Fibroblast of lung (primary cell): ENCODE data around the gene NLRP1. TPM values are rescaled to one million over a fixed set of nuclear protein-coding genes. Genes with fewer than 3 reads are reported as not detected.

Source experiments
- DNase-seq, 2 donors: peaks; one replicate each; pipeline versions ENCODE4 v3.0.0 to v3.0.0-alpha.2; 2010; ENCODE audit warnings: low read depth in 2 of 2
- H2AFZ ChIP-seq: 2 replicates; pipeline ENCODE4 v1.5.1; 2012; ENCODE audit warnings: low read length, control low read depth, inconsistent platforms
- H3K27ac ChIP-seq: 2 replicates; pipeline ENCODE4 v1.5.1; 2011; ENCODE audit warnings: low read length, control low read depth; ENCODE audit not compliant: insufficient read depth
- H3K27me3 ChIP-seq: 2 replicates; pipeline ENCODE4 v1.5.1; 2011; ENCODE audit warnings: mild to moderate bottlenecking, low read length; ENCODE audit not compliant: control insufficient read depth, insufficient read depth
- H3K36me3 ChIP-seq: 2 replicates; pipeline ENCODE4 v1.5.1; 2011; ENCODE audit warnings: low read length; ENCODE audit not compliant: control insufficient read depth, insufficient read depth
- H3K4me1 ChIP-seq: 2 replicates; pipeline ENCODE4 v1.5.1; 2011; ENCODE audit warnings: low read length; ENCODE audit not compliant: control insufficient read depth, insufficient read depth; ENCODE audit errors: extremely low read depth
- H3K4me2 ChIP-seq: 2 replicates; pipeline ENCODE4 v1.5.1; 2011; ENCODE audit warnings: low read length, control low read depth; ENCODE audit not compliant: insufficient read depth; ENCODE audit errors: extremely low read depth
- H3K4me3 ChIP-seq, 4 experiments: fragments of 200-600 bp in 1 of 4; sonication (generic) in 1 of 4; replicated peaks in 1 of 4; 2 replicates each; pipeline ENCODE4 v1.5.1; 2011 to 2016; ENCODE audit warnings: low read length in 4 of 4, low read depth in 3 of 4, mild to moderate bottlenecking in 3 of 4, control low read depth in 2 of 4, inconsistent platforms in 1 of 4, mixed read lengths in 1 of 4; ENCODE audit not compliant: insufficient read depth in 1 of 4; ENCODE audit errors: control extremely low read depth in 1 of 4
- H3K79me2 ChIP-seq: 2 replicates; pipeline ENCODE4 v1.5.1; 2012; ENCODE audit warnings: mild to moderate bottlenecking, low read length, inconsistent platforms; ENCODE audit not compliant: control insufficient read depth, insufficient read depth
- H3K9ac ChIP-seq: 2 replicates; pipeline ENCODE4 v1.5.1; 2011; ENCODE audit warnings: mild to moderate bottlenecking, low read length, control low read depth; ENCODE audit not compliant: insufficient read depth
- H3K9me3 ChIP-seq: 2 replicates; pipeline ENCODE4 v1.5.1; 2012; ENCODE audit warnings: low read depth, low read length; ENCODE audit not compliant: control insufficient read depth, insufficient read depth
- H4K20me1 ChIP-seq: 2 replicates; pipeline ENCODE4 v1.5.1; 2011; ENCODE audit warnings: low read length; ENCODE audit not compliant: control insufficient read depth, insufficient read depth; ENCODE audit errors: extremely low read depth
- EZH2 ChIP-seq: IDR thresholded peaks from 2 replicates; pipeline ENCODE4 v1.5.1; 2012; ENCODE audit warnings: low read length, control low read depth, mild to moderate bottlenecking; ENCODE audit errors: missing control alignments
- polyA plus RNA-seq, 2 donors: library from polyadenylated mRNA; depleted of rRNA in 1 of 2; stranded (reverse) in 1 of 2; unstranded in 1 of 2; fragments of >200 nt; gene quantifications; 2 replicates each; pipeline ENCODE4 v1.2.1, GENCODE V29; 2011 to 2012; ENCODE audit warnings: missing spikeins in 1 of 2
- total RNA-seq: library from RNA; depleted of rRNA; stranded (reverse); fragments of >200 nt; gene quantifications from 2 replicates; pipeline ENCODE4 v1.2.1, GENCODE V29; 2014
- TF ChIP-seq, protein P1 (sequence below), 2 donors: IDR thresholded peaks in 1 of 2; conservative IDR thresholded peaks in 1 of 2; 1 replicate in 1 of 2; 2 replicates in 1 of 2; pipeline ENCODE4 v1.5.1; 2011 to 2012; ENCODE audit warnings: low read length in 2 of 2, control low read depth in 1 of 2, inconsistent platforms in 1 of 2, low read depth in 1 of 2, mild to moderate bottlenecking in 1 of 2

The NLRP1 gene
- total and polyA plus RNA-seq, 2 donors (not counting 1 experiment from before 2014, with no cell fraction given) = 22.1 to 23.1 TPM

DNA sequence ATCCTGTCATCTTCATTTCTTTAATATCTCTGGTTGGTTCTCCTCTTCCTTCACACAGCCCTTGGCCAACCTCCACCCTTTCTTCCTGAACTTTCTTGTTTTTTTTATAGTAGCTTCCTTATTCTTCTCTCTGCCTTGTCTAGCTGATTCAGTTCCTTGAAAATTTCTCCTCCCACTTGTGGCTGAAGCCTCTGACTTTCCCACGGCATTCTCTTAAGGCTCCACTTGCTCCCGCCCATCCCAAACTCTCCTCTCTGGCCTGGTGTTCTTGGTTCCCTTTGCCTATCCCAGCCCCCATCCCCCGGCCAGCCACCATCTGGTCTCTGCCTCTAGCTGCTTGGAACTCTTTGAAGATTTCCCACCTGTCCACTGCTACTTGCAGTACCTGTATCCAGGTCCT is 29.1 kb downstream of the NLRP1 start:
- Histone ChIP-seq H4K20me1 (no peaks in the 10 kb centered on the region), H3K79me2 (no peaks in the 10 kb centered on the region), H3K27me3 (no peaks in the 10 kb centered on the region), H3K4me3 (no peak overlapping the region), H3K9ac (no peak overlapping the region), H3K27ac (no peak overlapping the region), H3K36me3 (peaks cover 5% of the 10 kb centered on the region), H3K9me3 (no peaks in the 10 kb centered on the region), H3K4me1 (peaks cover 5% of the 10 kb centered on the region), H2AFZ (no peak overlapping the region), H3K4me2 (no peak overlapping the region)
- peak; percentile 33 to 81 for DNase-seq
- TF ChIP-seq, protein P1, sequence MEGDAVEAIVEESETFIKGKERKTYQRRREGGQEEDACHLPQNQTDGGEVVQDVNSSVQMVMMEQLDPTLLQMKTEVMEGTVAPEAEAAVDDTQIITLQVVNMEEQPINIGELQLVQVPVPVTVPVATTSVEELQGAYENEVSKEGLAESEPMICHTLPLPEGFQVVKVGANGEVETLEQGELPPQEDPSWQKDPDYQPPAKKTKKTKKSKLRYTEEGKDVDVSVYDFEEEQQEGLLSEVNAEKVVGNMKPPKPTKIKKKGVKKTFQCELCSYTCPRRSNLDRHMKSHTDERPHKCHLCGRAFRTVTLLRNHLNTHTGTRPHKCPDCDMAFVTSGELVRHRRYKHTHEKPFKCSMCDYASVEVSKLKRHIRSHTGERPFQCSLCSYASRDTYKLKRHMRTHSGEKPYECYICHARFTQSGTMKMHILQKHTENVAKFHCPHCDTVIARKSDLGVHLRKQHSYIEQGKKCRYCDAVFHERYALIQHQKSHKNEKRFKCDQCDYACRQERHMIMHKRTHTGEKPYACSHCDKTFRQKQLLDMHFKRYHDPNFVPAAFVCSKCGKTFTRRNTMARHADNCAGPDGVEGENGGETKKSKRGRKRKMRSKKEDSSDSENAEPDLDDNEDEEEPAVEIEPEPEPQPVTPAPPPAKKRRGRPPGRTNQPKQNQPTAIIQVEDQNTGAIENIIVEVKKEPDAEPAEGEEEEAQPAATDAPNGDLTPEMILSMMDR (conservative IDR thresholded peaks at IDR 0.05 in 1 of 2, IDR thresholded peaks at IDR 0.05 in 1 of 2; ENCODE audit: low read depth in 1 of 2, low read length in 2 of 2) = no peak
- no peak for TF ChIP-seq EZH2

DNA sequence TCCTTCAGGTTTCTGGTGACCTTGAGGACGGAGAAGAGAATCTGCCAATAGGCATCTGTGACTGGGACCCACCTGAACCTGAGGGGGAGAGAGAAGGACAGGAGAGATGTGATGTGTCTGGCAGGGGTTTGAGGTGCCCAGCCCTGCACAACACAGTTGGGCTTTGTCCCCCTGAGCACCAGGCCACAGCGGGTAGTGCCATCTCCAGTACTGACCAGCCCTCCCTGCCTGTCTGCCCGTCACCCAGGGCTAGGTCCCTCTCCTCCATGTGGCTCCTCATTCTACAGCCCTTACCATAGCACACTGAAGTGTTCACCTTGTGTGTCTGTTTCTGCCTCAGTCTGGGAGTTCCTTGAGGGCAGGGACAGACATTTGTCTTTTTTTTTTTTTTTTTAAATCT is 30.8 kb downstream of the NLRP1 start:
- no peak overlapping the region for H3K4me2 ChIP-seq
- peaks cover 5% of the 10 kb centered on the region for H3K4me1 ChIP-seq
- H4K20me1 ChIP-seq = no peaks in the 10 kb centered on the region
- no peak for DNase-seq
- no peaks in the 10 kb centered on the region for H3K79me2 ChIP-seq
- H3K4me3 ChIP-seq = no peak overlapping the region
- no peak overlapping the region for H2AFZ ChIP-seq
- H3K9me3 ChIP-seq = no peaks in the 10 kb centered on the region
- no peaks in the 10 kb centered on the region for H3K27me3 ChIP-seq
- H3K36me3 ChIP-seq = peaks cover 4% of the 10 kb centered on the region
- TF ChIP-seq, protein P1 (conservative IDR thresholded peaks at IDR 0.05 in 1 of 2, IDR thresholded peaks at IDR 0.05 in 1 of 2; ENCODE audit: low read depth in 1 of 2, low read length in 2 of 2) = no peak
- TF ChIP-seq EZH2 = no peak
- no peak overlapping the region for H3K9ac ChIP-seq
- no peak overlapping the region for H3K27ac ChIP-seq

DNA sequence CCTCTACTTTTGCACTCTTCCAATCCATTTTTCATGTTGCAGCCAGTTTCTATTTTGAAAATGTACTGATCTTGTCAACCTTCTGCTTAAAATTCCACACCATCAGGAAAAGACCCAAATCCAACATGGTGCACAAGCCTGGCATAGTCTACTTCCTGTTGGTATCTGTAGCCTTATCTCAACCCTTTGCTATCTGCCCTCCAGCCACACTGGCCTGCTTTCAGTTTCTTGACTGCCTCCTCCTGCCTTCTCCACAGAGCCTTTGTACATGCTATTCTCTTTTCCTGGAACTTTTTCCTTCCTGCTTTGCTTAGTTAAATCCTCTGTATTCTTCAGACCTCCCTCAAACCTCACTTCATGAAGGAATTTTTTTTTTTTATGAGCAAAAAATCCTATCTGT is 31.5 kb downstream of the NLRP1 start:
- TF ChIP-seq, protein P1 (conservative IDR thresholded peaks at IDR 0.05 in 1 of 2, IDR thresholded peaks at IDR 0.05 in 1 of 2; ENCODE audit: low read depth in 1 of 2, low read length in 2 of 2) = no peak
- no peak for TF ChIP-seq EZH2
- H3K9me3 ChIP-seq = no peaks in the 10 kb centered on the region
- peaks cover 5% of the 10 kb centered on the region for H3K4me1 ChIP-seq

More for the DNA sequence above, 31.5 kb downstream of the NLRP1 start:
- Histone ChIP-seq H3K36me3 (peaks cover 3% of the 10 kb centered on the region), H3K27me3 (no peaks in the 10 kb centered on the region), H2AFZ (no peak overlapping the region), H3K79me2 (no peaks in the 10 kb centered on the region), H3K27ac (no peak overlapping the region), H3K4me3 (no peak overlapping the region), H3K9ac (no peak overlapping the region), H4K20me1 (no peaks in the 10 kb centered on the region), H3K4me2 (no peak overlapping the region)
- no peak for DNase-seq
